Neural cell (in vitro differentiated cells): ENCODE data around the gene AK4. TPM values are rescaled to one million over a fixed set of nuclear protein-coding genes. Genes with fewer than 3 reads are reported as not detected.

Experiments
- H2AFZ ChIP-seq: fragments of 200-600, 300-800 bp; sonication (generic), shearing (Covaris generic); 2 replicates; pipeline ENCODE4 v1.6.0; 2014; ENCODE audit warnings: low read depth, mild to moderate bottlenecking, antibody characterized with exemption, low read length, moderate library complexity
- H3F3A ChIP-seq: fragments of 200-600 bp; shearing (Covaris generic); 2 replicates; pipeline ENCODE4 v1.6.1; 2016; ENCODE audit warnings: mild to moderate bottlenecking, moderate library complexity, mixed read lengths, antibody characterized with exemption, low read length; ENCODE audit not compliant: insufficient read depth, poor library complexity, severe bottlenecking
- H3K27ac ChIP-seq: fragments of 200-600, 300-800 bp; sonication (generic), shearing (Covaris generic); 2 replicates; pipeline ENCODE4 v1.5.1; 2014; ENCODE audit warnings: mild to moderate bottlenecking, low read length, moderate library complexity
- H3K27me3 ChIP-seq: fragments of 300-800, 200-600 bp; sonication (generic), shearing (Covaris generic); 2 replicates; pipeline ENCODE4 v1.6.0; 2014; ENCODE audit warnings: mild to moderate bottlenecking, low read depth, low read length, moderate library complexity; ENCODE audit not compliant: insufficient read depth
- H3K36me3 ChIP-seq: fragments of 300-800, 200-600 bp; sonication (generic), shearing (Covaris generic); 2 replicates; pipeline ENCODE4 v1.5.1; 2014; ENCODE audit warnings: mild to moderate bottlenecking, antibody characterized with exemption, low read length, moderate library complexity; ENCODE audit not compliant: insufficient read depth
- H3K4me2 ChIP-seq: fragments of 300-800, 200-600 bp; sonication (generic), shearing (Covaris generic); 2 replicates; pipeline ENCODE4 v1.6.0; 2014; ENCODE audit warnings: mild to moderate bottlenecking, low read length
- H3K4me3 ChIP-seq: fragments of 300-800, 200-600 bp; sonication (generic), shearing (Covaris generic); 2 replicates; pipeline ENCODE4 v1.5.1; 2014; ENCODE audit warnings: mild to moderate bottlenecking, low read length, moderate library complexity
- H3K79me2 ChIP-seq: fragments of 200-600 bp; shearing (Covaris generic); replicated peaks from 2 replicates; pipeline ENCODE4 v1.6.0; 2014; ENCODE audit warnings: mild to moderate bottlenecking, low read length, moderate library complexity; ENCODE audit not compliant: insufficient read depth
- H3K9ac ChIP-seq: fragments of 300-800, 200-600 bp; sonication (generic), shearing (Covaris generic); 2 replicates; pipeline ENCODE4 v1.6.1; 2016; ENCODE audit warnings: mild to moderate bottlenecking, low read length, mixed read lengths
- H3K9me2 ChIP-seq: fragments of 200-600 bp; shearing (Covaris generic); 2 replicates; pipeline ENCODE4 v1.6.1; 2016; ENCODE audit warnings: mild to moderate bottlenecking, low read length, mixed read lengths; ENCODE audit not compliant: insufficient read depth
- H3K9me3 ChIP-seq: fragments of 200-600, 300-800 bp; sonication (generic), shearing (Covaris generic); 2 replicates; pipeline ENCODE4 v1.6.1; 2016; ENCODE audit warnings: mild to moderate bottlenecking, mixed run types, low read length, moderate library complexity, mixed read lengths
- H4K20me1 ChIP-seq: fragments of 200-600 bp; shearing (Covaris generic); 2 replicates; pipeline ENCODE4 v1.6.1; 2016; ENCODE audit warnings: mild to moderate bottlenecking, mixed run types; ENCODE audit not compliant: insufficient read depth
- CTCF ChIP-seq: fragments of 450-650 bp; IDR thresholded peaks from 2 replicates; pipeline ENCODE4 v1.5.1; 2014; ENCODE audit warnings: antibody characterized with exemption, mild to moderate bottlenecking, moderate library complexity; ENCODE audit not compliant: poor library complexity, severe bottlenecking
- EP300 ChIP-seq: fragments of 450-650 bp; conservative IDR thresholded peaks from 2 replicates; pipeline ENCODE4 v1.6.1; 2014; ENCODE audit warnings: antibody characterized with exemption, mild to moderate bottlenecking, moderate library complexity; ENCODE audit not compliant: poor library complexity, severe bottlenecking
- EZH2 ChIP-seq: fragments of 200-600, 300-800 bp; shearing (Covaris generic), sonication (generic); IDR thresholded peaks from 2 replicates; pipeline ENCODE4 v1.6.1; 2014; ENCODE audit warnings: antibody characterized with exemption, low read length, borderline replicate concordance, mild to moderate bottlenecking; ENCODE audit not compliant: insufficient read depth, poor library complexity, severe bottlenecking
- MXI1 ChIP-seq: fragments of 450-650 bp; conservative IDR thresholded peaks from 2 replicates; pipeline ENCODE4 v1.6.1; 2014; ENCODE audit warnings: antibody characterized with exemption, mild to moderate bottlenecking; ENCODE audit not compliant: poor library complexity, severe bottlenecking
- POLR2AphosphoS5 ChIP-seq: IDR thresholded peaks from 2 replicates; pipeline ENCODE4 v1.6.1; 2012
- RAD21 ChIP-seq: fragments of 450-650 bp; conservative IDR thresholded peaks from 2 replicates; pipeline ENCODE4 v1.6.1; 2014; ENCODE audit warnings: antibody characterized with exemption, mild to moderate bottlenecking, moderate library complexity
- REST ChIP-seq: IDR thresholded peaks from 2 replicates; pipeline ENCODE4 v1.6.1; 2012; ENCODE audit warnings: borderline replicate concordance
- SMC3 ChIP-seq: fragments of 450-650 bp; conservative IDR thresholded peaks from 2 replicates; pipeline ENCODE4 v1.6.1; 2014; ENCODE audit warnings: antibody characterized with exemption, mild to moderate bottlenecking, moderate library complexity; ENCODE audit not compliant: poor library complexity
- TAF1 ChIP-seq: IDR thresholded peaks from 2 replicates; pipeline ENCODE4 v1.6.1; 2012; ENCODE audit warnings: low read depth
- polyA plus RNA-seq: library from polyadenylated mRNA; depleted of rRNA; stranded (reverse); fragments of >200 nt; gene quantifications from 2 replicates; pipeline ENCODE4 v1.2.3, GENCODE V29; 2014

AK4 gene
- polyA plus RNA-seq, 1 donor from 2014 or later: 1.9 TPM

DNA sequence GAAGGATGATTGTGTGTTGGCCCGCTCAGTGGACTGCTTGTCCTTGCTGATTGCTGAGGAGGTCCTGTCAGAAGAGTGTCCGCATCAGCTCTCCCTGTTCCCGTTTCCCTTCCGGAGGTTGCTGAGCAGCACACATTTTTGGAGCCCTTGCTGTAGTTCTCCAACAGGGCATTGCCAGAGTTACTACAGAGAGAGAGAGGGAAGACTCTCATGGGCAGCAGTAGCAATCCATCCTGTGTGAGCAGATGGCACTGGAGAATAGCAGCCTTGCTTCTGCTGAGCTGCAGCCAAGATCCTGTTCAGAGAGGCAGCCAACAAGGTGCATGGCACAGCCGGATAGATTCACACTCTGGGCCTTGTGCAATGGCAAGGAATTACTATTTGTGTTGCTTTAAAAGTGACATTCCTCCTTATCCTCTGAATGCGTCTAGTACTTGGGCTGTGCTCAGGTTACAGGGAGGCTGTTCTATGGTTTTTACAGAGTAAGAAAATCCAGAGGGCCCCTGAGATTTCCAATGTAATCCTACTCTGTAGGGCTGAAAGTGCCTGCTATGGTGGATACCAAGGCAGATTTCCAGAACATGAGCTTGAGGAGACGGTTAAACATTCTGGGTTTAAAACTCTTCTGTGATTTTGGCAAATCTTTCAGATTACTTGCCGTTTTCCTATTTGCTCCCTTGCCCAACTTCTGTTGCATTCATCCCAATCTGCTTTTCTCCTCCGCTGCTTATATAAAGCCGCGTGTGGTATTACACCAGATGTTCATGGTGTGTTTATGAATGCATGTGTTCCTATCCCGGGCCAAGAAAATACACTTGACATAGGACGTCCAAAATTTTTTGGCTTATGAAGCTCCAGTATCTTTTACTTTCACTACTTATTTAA lies 27.4 kb downstream of the AK4 start:
- H3K4me2 ChIP-seq: no peak overlapping the region
- no peak overlapping the region for H3K27ac ChIP-seq
- H3K9me2 ChIP-seq: no peaks in the 10 kb centered on the region

GRCh38 chr1:65176056-65176450 lies 28.1 kb downstream of the AK4 start:
- Histone ChIP-seq H3K27ac (no peak overlapping the region), H2AFZ (no peak overlapping the region), H3K9ac (no peak overlapping the region), H4K20me1 (no peaks in the 10 kb centered on the region), H3K27me3 (no peaks in the 10 kb centered on the region), H3K4me3 (no peak overlapping the region), H3K9me2 (no peaks in the 10 kb centered on the region), H3K36me3 (no peaks in the 10 kb centered on the region), H3K9me3 (no peaks in the 10 kb centered on the region), H3F3A (no peaks in the 10 kb centered on the region), H3K79me2 (no peaks in the 10 kb centered on the region), H3K4me2 (no peak overlapping the region)
- TF ChIP-seq EP300: no peak
- no peak for TF ChIP-seq CTCF
- TF ChIP-seq POLR2AphosphoS5: no peak
- no peak for TF ChIP-seq TAF1
- TF ChIP-seq MXI1: no peak

More for the DNA sequence above, 27.4 kb downstream of the AK4 start:
- no peaks in the 10 kb centered on the region for H3K36me3 ChIP-seq
- H3K9ac ChIP-seq: no peak overlapping the region
- H2AFZ ChIP-seq: no peak overlapping the region
- H3F3A ChIP-seq: no peaks in the 10 kb centered on the region
- TF ChIP-seq REST (no peak), EZH2 (no peak)
- no peak overlapping the region for H3K4me3 ChIP-seq
- no peaks in the 10 kb centered on the region for H3K79me2 ChIP-seq
- no peaks in the 10 kb centered on the region for H4K20me1 ChIP-seq
- H3K27me3 ChIP-seq: no peaks in the 10 kb centered on the region
- H3K9me3 ChIP-seq: no peaks in the 10 kb centered on the region

- Histone ChIP-seq H3K4me3 (no peak overlapping the region), H3K4me2 (no peak overlapping the region), H3F3A (no peaks in the 10 kb centered on the region), H3K27ac (no peak overlapping the region), H3K9ac (no peak overlapping the region), H3K9me2 (no peaks in the 10 kb centered on the region), H3K27me3 (no peaks in the 10 kb centered on the region), H2AFZ (no peak overlapping the region), H3K9me3 (no peaks in the 10 kb centered on the region), H3K36me3 (no peaks in the 10 kb centered on the region), H4K20me1 (no peaks in the 10 kb centered on the region), H3K79me2 (no peaks in the 10 kb centered on the region)
- TF ChIP-seq MXI1 (no peak), SMC3 (no peak), RAD21 (no peak), CTCF (no peak), EZH2 (no peak), REST (no peak), EP300 (no peak), POLR2AphosphoS5 (no peak)
Observed at GRCh38 chr1:65176591-65176990, 28.6 kb downstream of the AK4 start.
